Measurements from ENCODE around the gene GMPR2. TPM values are rescaled to one million over a fixed set of nuclear protein-coding genes. Genes with fewer than 3 reads are reported as not detected.

The GMPR2 gene
- total and polyA plus RNA-seq, 11 donors, result 23.9 to 55.9 (median 31.5) TPM

DNA sequence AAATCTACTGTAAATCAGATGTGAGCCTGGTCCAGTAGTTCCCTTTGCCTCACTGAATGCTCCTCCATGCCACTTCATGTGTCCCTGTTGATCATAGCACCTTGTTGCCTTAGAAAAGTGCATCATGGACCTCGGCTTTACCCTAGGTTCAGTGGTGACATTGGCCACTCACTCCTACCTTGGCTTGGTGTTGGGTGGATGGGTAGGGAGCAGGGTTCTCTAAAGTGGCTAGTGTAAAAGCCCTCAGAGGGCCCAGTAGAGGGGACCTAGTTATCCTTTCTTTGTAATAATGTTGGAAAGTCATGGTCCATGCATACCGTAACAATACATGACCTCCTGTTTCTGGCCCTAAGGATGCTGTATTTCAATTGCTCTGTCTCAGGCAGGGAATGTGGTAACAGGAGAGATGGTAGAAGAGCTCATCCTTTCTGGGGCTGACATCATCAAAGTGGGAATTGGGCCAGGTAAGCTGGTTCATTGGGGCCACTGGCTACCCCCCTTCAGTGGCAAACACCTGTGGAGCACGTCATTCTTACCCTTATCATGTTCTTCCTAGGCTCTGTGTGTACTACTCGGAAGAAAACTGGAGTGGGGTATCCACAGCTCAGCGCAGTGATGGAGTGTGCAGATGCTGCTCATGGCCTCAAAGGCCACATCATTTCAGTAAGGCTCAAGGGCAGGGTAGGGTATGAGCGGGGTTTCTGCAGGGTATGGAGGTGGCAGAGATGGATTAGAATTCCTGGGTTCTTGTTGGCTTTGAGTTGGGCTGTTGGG, 4.1 kb downstream of the GMPR2 start:
- H3K27me3 ChIP-seq, result no peaks in the 10 kb centered on the region
- DNase-seq (no peak), ATAC-seq (no peak)
- TF ChIP-seq, protein P1, sequence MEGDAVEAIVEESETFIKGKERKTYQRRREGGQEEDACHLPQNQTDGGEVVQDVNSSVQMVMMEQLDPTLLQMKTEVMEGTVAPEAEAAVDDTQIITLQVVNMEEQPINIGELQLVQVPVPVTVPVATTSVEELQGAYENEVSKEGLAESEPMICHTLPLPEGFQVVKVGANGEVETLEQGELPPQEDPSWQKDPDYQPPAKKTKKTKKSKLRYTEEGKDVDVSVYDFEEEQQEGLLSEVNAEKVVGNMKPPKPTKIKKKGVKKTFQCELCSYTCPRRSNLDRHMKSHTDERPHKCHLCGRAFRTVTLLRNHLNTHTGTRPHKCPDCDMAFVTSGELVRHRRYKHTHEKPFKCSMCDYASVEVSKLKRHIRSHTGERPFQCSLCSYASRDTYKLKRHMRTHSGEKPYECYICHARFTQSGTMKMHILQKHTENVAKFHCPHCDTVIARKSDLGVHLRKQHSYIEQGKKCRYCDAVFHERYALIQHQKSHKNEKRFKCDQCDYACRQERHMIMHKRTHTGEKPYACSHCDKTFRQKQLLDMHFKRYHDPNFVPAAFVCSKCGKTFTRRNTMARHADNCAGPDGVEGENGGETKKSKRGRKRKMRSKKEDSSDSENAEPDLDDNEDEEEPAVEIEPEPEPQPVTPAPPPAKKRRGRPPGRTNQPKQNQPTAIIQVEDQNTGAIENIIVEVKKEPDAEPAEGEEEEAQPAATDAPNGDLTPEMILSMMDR (IDR thresholded peaks at IDR 0.05), result no peak
- no peak for TF ChIP-seq POLR2A (IDR thresholded peaks at IDR 0.05)
- H3K27ac ChIP-seq, result no peak overlapping the region
- no peaks in the 10 kb centered on the region for H3K9me3 ChIP-seq
- no peak overlapping the region for H3K4me3 ChIP-seq
- intact Hi-C loops (cut with DNase I), result no loop called here
- H3K36me3 ChIP-seq, result peaks cover 0 to 78% (median 74%) of the 10 kb centered on the region in 9 donors
- WGBS, 4 donors, result 94 to 99% (median 97%) methylated on average over 6 of the region's 6 CpGs
- peaks cover 20 to 74% (median 54%) of the 10 kb centered on the region in 12 donors for H3K4me1 ChIP-seq

DNA sequence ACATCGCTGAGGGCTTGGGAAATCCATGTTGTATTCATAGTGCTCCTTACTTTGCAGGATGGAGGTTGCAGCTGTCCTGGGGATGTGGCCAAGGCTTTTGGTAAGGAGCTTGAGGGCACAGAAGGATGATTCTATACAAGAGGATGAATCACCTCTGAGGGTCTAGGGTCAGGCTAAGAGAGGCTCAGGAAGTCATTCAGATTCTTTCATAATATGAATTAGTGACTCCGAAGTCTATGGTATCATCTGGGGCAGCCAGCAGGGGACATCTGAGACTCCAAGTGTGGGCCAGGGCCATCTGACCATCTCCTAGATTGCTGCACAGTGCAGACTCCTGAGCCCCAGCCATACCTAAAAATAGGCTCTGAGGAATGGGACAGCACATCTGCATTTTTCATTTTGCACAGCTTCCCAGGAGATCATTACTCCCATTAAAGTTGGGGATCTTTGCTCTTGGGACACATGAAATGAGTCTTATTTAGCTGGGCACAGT, 4.8 kb downstream of the GMPR2 start:
- H3K9me3 ChIP-seq, result no peaks in the 10 kb centered on the region
- H3K4me1 ChIP-seq, result peaks cover 20 to 74% (median 56%) of the 10 kb centered on the region in 12 donors
- no peak overlapping the region for H3K4me3 ChIP-seq
- no peak for DNase-seq
- no peak for ATAC-seq
- TF ChIP-seq POLR2A (IDR thresholded peaks at IDR 0.05), result no peak
- TF ChIP-seq, protein P1 (IDR thresholded peaks at IDR 0.05), result no peak
- no peaks in the 10 kb centered on the region for H3K27me3 ChIP-seq
- H3K36me3 ChIP-seq, result peaks cover 0 to 78% (median 74%) of the 10 kb centered on the region in 9 donors
- WGBS, 4 donors, result 80 to 92% (median 82%) methylated on average over 1 to 2 of the region's 2 CpGs
- no peak overlapping the region for H3K27ac ChIP-seq
- intact Hi-C loops (cut with DNase I), result no loop called here

DNA sequence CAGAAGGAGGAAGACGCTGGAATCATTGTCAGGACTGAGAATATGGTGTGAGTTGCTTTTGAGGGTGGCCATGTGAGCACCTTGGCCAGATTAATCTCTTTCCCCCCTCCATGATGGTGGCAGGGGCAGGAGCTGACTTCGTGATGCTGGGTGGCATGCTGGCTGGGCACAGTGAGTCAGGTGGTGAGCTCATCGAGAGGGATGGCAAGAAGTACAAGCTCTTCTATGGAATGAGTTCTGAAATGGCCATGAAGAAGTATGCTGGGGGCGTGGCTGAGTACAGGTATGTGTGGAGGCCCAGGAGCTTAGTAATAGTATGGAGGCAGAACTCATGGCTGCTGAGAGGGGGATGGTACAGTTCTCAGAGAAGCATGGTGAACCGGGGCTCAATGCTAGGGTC, 5.4 kb downstream of the GMPR2 start:
- peaks cover 0 to 78% (median 74%) of the 10 kb centered on the region in 9 donors for H3K36me3 ChIP-seq
- WGBS, 4 donors, result 71 to 89% (median 86%) methylated on average over 5 of the region's 5 CpGs
- DNase-seq, result no peak

DNA sequence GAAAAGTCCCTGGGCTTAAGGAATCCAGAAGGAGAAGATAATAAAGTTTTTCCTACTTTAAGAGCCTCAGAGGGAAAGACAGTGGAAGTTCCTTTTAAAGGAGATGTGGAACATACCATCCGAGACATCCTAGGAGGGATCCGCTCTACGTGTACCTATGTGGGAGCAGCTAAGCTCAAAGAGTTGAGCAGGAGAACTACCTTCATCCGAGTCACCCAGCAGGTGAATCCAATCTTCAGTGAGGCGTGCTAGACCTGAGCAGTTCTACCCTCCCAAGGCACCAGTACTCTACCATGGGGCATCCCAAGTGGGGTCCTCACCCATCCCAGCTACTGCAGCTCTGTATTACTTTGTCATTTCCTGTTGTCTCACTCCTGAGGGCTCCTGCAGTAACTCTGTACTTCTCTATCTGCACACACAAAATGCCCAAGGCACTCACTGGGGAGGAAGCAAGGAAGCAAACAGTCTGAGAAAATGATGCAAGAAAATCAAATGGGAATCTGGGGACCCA, 5.9 kb downstream of the GMPR2 start:
- no peaks in the 10 kb centered on the region for H3K9me3 ChIP-seq
- WGBS, 4 donors, result 89 to 96% (median 92%) methylated on average over 5 of the region's 5 CpGs
- intact Hi-C loops (cut with DNase I), result no loop called here
- ATAC-seq (no peak), DNase-seq (no peak)
- H3K4me1 ChIP-seq, result peaks cover 18 to 74% (median 56%) of the 10 kb centered on the region in 12 donors
- H3K4me3 ChIP-seq, result no peak overlapping the region
- H3K36me3 ChIP-seq, result peaks cover 0 to 78% (median 74%) of the 10 kb centered on the region in 9 donors
- peak overlapping the region in 1 of 12 donors; percentile 100 for H3K27ac ChIP-seq
- TF ChIP-seq POLR2A (IDR thresholded peaks at IDR 0.05), result no peak
- TF ChIP-seq, protein P1 (IDR thresholded peaks at IDR 0.05), result no peak
- no peaks in the 10 kb centered on the region for H3K27me3 ChIP-seq

More for the DNA sequence above, 5.4 kb downstream of the GMPR2 start:
- TF ChIP-seq, protein P1 (IDR thresholded peaks at IDR 0.05), result no peak
- no peak for TF ChIP-seq POLR2A (IDR thresholded peaks at IDR 0.05)
- Histone ChIP-seq H3K27ac (peak overlapping the region in 1 of 12 donors; percentile 3), H3K4me1 (peaks cover 20 to 74% (median 56%) of the 10 kb centered on the region in 12 donors), H3K9me3 (no peaks in the 10 kb centered on the region), H3K4me3 (no peak overlapping the region), H3K27me3 (no peaks in the 10 kb centered on the region)
- intact Hi-C loops (cut with DNase I), result no loop called here
- ATAC-seq, result no peak
